Ovary (tissue), 3 donors: ENCODE results near the gene TMEFF2.

ENCODE experiments used
- POLR2A ChIP-seq: fragments of 450-650 bp; IDR thresholded peaks from one replicate; pipeline ENCODE4 v1.6.1; 2017; ENCODE audit warnings: antibody characterized with exemption, mild to moderate bottlenecking, moderate library complexity
- TF ChIP-seq, protein P1 (sequence below), 3 donors: fragments of 450-650 bp in 2 of 3; fragments of 200-600 bp in 1 of 3; IDR thresholded peaks; one replicate each; pipeline versions ENCODE4 v1.5.1 to v1.8.0; 2016 to 2022; ENCODE audit warnings: antibody characterized with exemption in 3 of 3, mild to moderate bottlenecking in 1 of 3
- donor health status: DM: no; HTN: no; CAD: no.

- no peak for TF ChIP-seq POLR2A
- TF ChIP-seq, protein P1, sequence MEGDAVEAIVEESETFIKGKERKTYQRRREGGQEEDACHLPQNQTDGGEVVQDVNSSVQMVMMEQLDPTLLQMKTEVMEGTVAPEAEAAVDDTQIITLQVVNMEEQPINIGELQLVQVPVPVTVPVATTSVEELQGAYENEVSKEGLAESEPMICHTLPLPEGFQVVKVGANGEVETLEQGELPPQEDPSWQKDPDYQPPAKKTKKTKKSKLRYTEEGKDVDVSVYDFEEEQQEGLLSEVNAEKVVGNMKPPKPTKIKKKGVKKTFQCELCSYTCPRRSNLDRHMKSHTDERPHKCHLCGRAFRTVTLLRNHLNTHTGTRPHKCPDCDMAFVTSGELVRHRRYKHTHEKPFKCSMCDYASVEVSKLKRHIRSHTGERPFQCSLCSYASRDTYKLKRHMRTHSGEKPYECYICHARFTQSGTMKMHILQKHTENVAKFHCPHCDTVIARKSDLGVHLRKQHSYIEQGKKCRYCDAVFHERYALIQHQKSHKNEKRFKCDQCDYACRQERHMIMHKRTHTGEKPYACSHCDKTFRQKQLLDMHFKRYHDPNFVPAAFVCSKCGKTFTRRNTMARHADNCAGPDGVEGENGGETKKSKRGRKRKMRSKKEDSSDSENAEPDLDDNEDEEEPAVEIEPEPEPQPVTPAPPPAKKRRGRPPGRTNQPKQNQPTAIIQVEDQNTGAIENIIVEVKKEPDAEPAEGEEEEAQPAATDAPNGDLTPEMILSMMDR (IDR thresholded peaks at IDR 0.05): no peak
Measured at GRCh38 chr2:191905336-191905735, 289.4 kb downstream of the TMEFF2 start.
